GM10266 (cell line): ENCODE results near the gene NBAS.

Experiments
- DNase-seq: peaks from one replicate; pipeline ENCODE4 v3.0.0; 2012; ENCODE audit errors: extremely low spot score
- CTCF ChIP-seq: IDR thresholded peaks from 2 replicates; pipeline ENCODE4 v1.5.1; 2012; ENCODE audit warnings: mild to moderate bottlenecking, low read depth; ENCODE audit not compliant: control insufficient read depth, insufficient read depth; ENCODE audit errors: missing control alignments

NBAS gene

GRCh38 chr2:15565392-15565791 is 4.3 kb upstream of the NBAS start:
- TF ChIP-seq CTCF, result no peak
- DNase-seq, result no peak

GRCh38 chr2:15563227-15564100 is 2.3 kb upstream of the NBAS start:
- DNase-seq, result no peak
- TF ChIP-seq CTCF, result no peak

- no peak for TF ChIP-seq CTCF
- no peak for DNase-seq
Observed at GRCh38 chr2:15562354-15563031, 1.4 kb upstream of the NBAS start.

- no peak for TF ChIP-seq CTCF
- peak; percentile 20 for DNase-seq
Observed at GRCh38 chr2:15561574-15562344, 625 bp upstream of the NBAS start.

GRCh38 chr2:15560140-15560987 is 770 bp downstream of the NBAS start:
- TF ChIP-seq CTCF, result no peak
- no peak for DNase-seq

- no peak for TF ChIP-seq CTCF
Observed at GRCh38 chr2:15559379-15560139, 1.6 kb downstream of the NBAS start.

More at GRCh38 chr2:15559379-15560139, 1.6 kb downstream of the NBAS start:
- DNase-seq, result no peak
